GM23338 (cell line): ENCODE results near the gene PHKA2. TPM values are rescaled to one million over a fixed set of nuclear protein-coding genes. Genes with fewer than 3 reads are reported as not detected.

ENCODE experiments used
- ATAC-seq: fragments of 200-7000 bp; cut with Tn5 transposase; 3 replicates; pipeline ENCODE4 v1.9.1; 2020
- DNase-seq: peaks from one replicate; pipeline ENCODE4 v3.0.0-alpha.2; 2015; ENCODE audit warnings: low spot score
- H2AFZ ChIP-seq: fragments of 200-600 bp; sonication (generic); 2 replicates; pipeline ENCODE4 v1.8.0; 2016; ENCODE audit warnings: antibody characterized with exemption, mild to moderate bottlenecking, moderate library complexity
- H3F3A ChIP-seq: fragments of 200-600 bp; sonication (generic); replicated peaks from 2 replicates; pipeline ENCODE4 v1.8.0; 2017; ENCODE audit warnings: antibody characterized with exemption, mixed run types, low read depth
- H3K27ac ChIP-seq: fragments of 200-600 bp; sonication (generic); 2 replicates; pipeline ENCODE4 v1.6.1; 2016; ENCODE audit warnings: low read depth
- H3K27me3 ChIP-seq: fragments of 200-600 bp; sonication (generic); 2 replicates; pipeline ENCODE4 v1.8.0; 2016; ENCODE audit warnings: mild to moderate bottlenecking, mixed run types, moderate library complexity; ENCODE audit not compliant: insufficient read depth
- H3K36me3 ChIP-seq: fragments of 200-600 bp; sonication (generic); 2 replicates; pipeline ENCODE4 v1.8.0; 2016; ENCODE audit warnings: mild to moderate bottlenecking; ENCODE audit not compliant: insufficient read depth
- H3K4me1 ChIP-seq: fragments of 200-600 bp; sonication (generic); 2 replicates; pipeline ENCODE4 v1.8.0; 2016; ENCODE audit warnings: mild to moderate bottlenecking, moderate library complexity; ENCODE audit not compliant: insufficient read depth
- H3K4me2 ChIP-seq: fragments of 200-600 bp; sonication (generic); 2 replicates; pipeline ENCODE4 v1.7.1; 2017; ENCODE audit warnings: mixed run types
- H3K4me3 ChIP-seq: fragments of 200-600 bp; sonication (generic); 2 replicates; pipeline ENCODE4 v1.6.1; 2016; ENCODE audit warnings: mixed run types
- H3K79me2 ChIP-seq: fragments of 200-600 bp; sonication (generic); replicated peaks from 2 replicates; pipeline ENCODE4 v1.8.0; 2017; ENCODE audit warnings: mild to moderate bottlenecking; ENCODE audit not compliant: insufficient read depth
- H3K9me2 ChIP-seq: fragments of 200-600 bp; sonication (generic); 2 replicates; pipeline ENCODE4 v1.8.0; 2017; ENCODE audit not compliant: insufficient read depth
- H4K20me1 ChIP-seq: fragments of 200-600 bp; sonication (generic); replicated peaks from 2 replicates; pipeline ENCODE4 v1.8.0; 2017; ENCODE audit warnings: mild to moderate bottlenecking; ENCODE audit not compliant: insufficient read depth
- H3K27ac Mint-ChIP-seq: 2 replicates; pipeline ENCODE4 v1.8.0; 2020; ENCODE audit warnings: inconsistent platforms, mild to moderate bottlenecking, moderate library complexity, mixed read lengths
- H3K27me3 Mint-ChIP-seq: 3 replicates; pipeline ENCODE4 v1.8.0; 2022; ENCODE audit warnings: low read depth, mild to moderate bottlenecking, moderate library complexity, mixed read lengths, inconsistent platforms; ENCODE audit not compliant: insufficient read depth, poor library complexity
- H3K36me3 Mint-ChIP-seq: 3 replicates; pipeline ENCODE4 v1.8.0; 2021; ENCODE audit warnings: low read depth, mild to moderate bottlenecking, inconsistent platforms, moderate library complexity, mixed read lengths
- H3K4me1 Mint-ChIP-seq: 3 replicates; pipeline ENCODE4 v1.8.0; 2020; ENCODE audit warnings: mild to moderate bottlenecking, inconsistent platforms, mixed read lengths
- H3K4me3 Mint-ChIP-seq: 3 replicates; pipeline ENCODE4 v1.8.0; 2021; ENCODE audit warnings: moderate library complexity, mild to moderate bottlenecking, inconsistent platforms, mixed read lengths
- H3K9me3 Mint-ChIP-seq: 3 replicates; pipeline ENCODE4 v1.8.0; 2020; ENCODE audit warnings: moderate library complexity, mild to moderate bottlenecking, inconsistent platforms, mixed read lengths
- CREB1 ChIP-seq: fragments of 250-450 bp; sonication (Bioruptor Pico); IDR thresholded peaks from 2 replicates; pipeline ENCODE4 v1.5.0; 2020; ENCODE audit warnings: low read depth, mild to moderate bottlenecking, moderate library complexity
- EZH2 ChIP-seq: fragments of 200-600 bp; sonication (generic); IDR thresholded peaks from one replicate; pipeline ENCODE4 v1.8.0; 2017; ENCODE audit warnings: antibody characterized with exemption, mild to moderate bottlenecking, low read depth; ENCODE audit not compliant: unreplicated experiment
- EZH2phosphoT487 ChIP-seq: fragments of 200-600 bp; sonication (generic); IDR thresholded peaks from one replicate; pipeline ENCODE4 v1.8.1; 2018; ENCODE audit warnings: antibody characterized with exemption; ENCODE audit not compliant: unreplicated experiment
- JUNB ChIP-seq: IDR thresholded peaks from one replicate; pipeline ENCODE4 v1.6.1; 2016; ENCODE audit warnings: antibody characterized with exemption; ENCODE audit not compliant: unreplicated experiment
- NANOG ChIP-seq: IDR thresholded peaks from 2 replicates; pipeline ENCODE4 v1.6.1; 2016; ENCODE audit warnings: antibody characterized with exemption, borderline replicate concordance
- POLR2AphosphoS5 ChIP-seq: IDR thresholded peaks from 2 replicates; pipeline ENCODE4 v1.6.1; 2016; ENCODE audit warnings: antibody characterized with exemption, low read depth
- STAT1 ChIP-seq: IDR thresholded peaks from one replicate; pipeline ENCODE4 v1.6.1; 2016; ENCODE audit warnings: antibody characterized with exemption; ENCODE audit not compliant: unreplicated experiment
- ZNF114 ChIP-seq: fragments of 250-450 bp; sonication (Bioruptor Pico); IDR thresholded peaks from 2 replicates; pipeline ENCODE4 v1.5.0; 2020; ENCODE audit warnings: mild to moderate bottlenecking, moderate library complexity
- ZNF331 ChIP-seq: fragments of 250-450 bp; sonication (Bioruptor Pico); IDR thresholded peaks from 2 replicates; pipeline ENCODE4 v1.5.0; 2020; ENCODE audit warnings: low read depth, mild to moderate bottlenecking, moderate library complexity
- polyA plus RNA-seq: library from polyadenylated mRNA; unstranded; fragments of >200 nt; fragmentation: Nextera tagmentation; extraction: Ambion mirVana; gene quantifications from 2 replicates; pipeline ENCODE4 v1.2.1, GENCODE V29; 2016
- total RNA-seq: library from RNA; depleted of rRNA; stranded (reverse); fragments of >200 nt; shearing (Covaris generic); gene quantifications from 2 replicates; pipeline ENCODE4 v1.2.3, GENCODE V29; 2014
- TF ChIP-seq, protein P1 (sequence below), 2 experiments: fragments of 200-600 bp in 1 of 2; sonication (generic) in 1 of 2; conservative IDR thresholded peaks; 2 replicates each; pipeline versions ENCODE4 v1.5.1 to v1.6.1; 2016 to 2017; ENCODE audit warnings: antibody characterized with exemption in 2 of 2, low read depth in 2 of 2, mild to moderate bottlenecking in 2 of 2, moderate library complexity in 1 of 2
- TF ChIP-seq, protein P2 (sequence below): IDR thresholded peaks from one replicate; pipeline ENCODE4 v1.6.1; 2018; ENCODE audit warnings: antibody characterized with exemption; ENCODE audit not compliant: unreplicated experiment
- TF ChIP-seq, protein P3 (sequence below): fragments of 250-450 bp; sonication (Bioruptor Pico); IDR thresholded peaks from 2 replicates; pipeline ENCODE4 v1.5.0; 2020; ENCODE audit warnings: mild to moderate bottlenecking, moderate library complexity

PHKA2 gene
- total and polyA plus RNA-seq, 2 experiments from 2014 or later: 8.0 to 23.9 TPM

DNA sequence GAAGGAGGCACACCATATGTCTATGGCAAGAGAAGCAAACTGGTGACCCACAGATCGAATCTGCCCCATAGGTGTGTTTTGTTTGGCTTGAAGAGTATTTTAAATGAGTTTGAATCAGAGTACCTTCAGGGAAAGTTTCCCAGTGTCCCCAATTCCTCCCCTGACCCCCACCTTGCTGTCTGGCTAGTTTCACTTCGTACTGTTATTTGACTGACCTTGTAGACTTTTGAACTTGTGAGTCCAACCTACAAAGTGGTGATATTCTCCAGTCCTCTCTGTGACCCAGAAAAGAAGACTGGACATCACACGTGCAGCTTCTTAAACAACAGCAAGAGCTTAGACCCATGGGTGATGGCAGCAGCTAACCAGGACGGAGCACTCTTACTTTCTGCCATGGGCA, 39.4 kb downstream of the PHKA2 start (continued):
- TF ChIP-seq POLR2AphosphoS5 (no peak), ZNF331 (no peak), EZH2phosphoT487 (no peak), JUNB (no peak), STAT1 (no peak), ZNF114 (CRISPR knock-in tag) (no peak), NANOG (no peak)
- TF ChIP-seq, protein P1, sequence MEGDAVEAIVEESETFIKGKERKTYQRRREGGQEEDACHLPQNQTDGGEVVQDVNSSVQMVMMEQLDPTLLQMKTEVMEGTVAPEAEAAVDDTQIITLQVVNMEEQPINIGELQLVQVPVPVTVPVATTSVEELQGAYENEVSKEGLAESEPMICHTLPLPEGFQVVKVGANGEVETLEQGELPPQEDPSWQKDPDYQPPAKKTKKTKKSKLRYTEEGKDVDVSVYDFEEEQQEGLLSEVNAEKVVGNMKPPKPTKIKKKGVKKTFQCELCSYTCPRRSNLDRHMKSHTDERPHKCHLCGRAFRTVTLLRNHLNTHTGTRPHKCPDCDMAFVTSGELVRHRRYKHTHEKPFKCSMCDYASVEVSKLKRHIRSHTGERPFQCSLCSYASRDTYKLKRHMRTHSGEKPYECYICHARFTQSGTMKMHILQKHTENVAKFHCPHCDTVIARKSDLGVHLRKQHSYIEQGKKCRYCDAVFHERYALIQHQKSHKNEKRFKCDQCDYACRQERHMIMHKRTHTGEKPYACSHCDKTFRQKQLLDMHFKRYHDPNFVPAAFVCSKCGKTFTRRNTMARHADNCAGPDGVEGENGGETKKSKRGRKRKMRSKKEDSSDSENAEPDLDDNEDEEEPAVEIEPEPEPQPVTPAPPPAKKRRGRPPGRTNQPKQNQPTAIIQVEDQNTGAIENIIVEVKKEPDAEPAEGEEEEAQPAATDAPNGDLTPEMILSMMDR (conservative IDR thresholded peaks at IDR 0.05; ENCODE audit: low read depth in 2 of 2): no peak
- TF ChIP-seq, protein P2, sequence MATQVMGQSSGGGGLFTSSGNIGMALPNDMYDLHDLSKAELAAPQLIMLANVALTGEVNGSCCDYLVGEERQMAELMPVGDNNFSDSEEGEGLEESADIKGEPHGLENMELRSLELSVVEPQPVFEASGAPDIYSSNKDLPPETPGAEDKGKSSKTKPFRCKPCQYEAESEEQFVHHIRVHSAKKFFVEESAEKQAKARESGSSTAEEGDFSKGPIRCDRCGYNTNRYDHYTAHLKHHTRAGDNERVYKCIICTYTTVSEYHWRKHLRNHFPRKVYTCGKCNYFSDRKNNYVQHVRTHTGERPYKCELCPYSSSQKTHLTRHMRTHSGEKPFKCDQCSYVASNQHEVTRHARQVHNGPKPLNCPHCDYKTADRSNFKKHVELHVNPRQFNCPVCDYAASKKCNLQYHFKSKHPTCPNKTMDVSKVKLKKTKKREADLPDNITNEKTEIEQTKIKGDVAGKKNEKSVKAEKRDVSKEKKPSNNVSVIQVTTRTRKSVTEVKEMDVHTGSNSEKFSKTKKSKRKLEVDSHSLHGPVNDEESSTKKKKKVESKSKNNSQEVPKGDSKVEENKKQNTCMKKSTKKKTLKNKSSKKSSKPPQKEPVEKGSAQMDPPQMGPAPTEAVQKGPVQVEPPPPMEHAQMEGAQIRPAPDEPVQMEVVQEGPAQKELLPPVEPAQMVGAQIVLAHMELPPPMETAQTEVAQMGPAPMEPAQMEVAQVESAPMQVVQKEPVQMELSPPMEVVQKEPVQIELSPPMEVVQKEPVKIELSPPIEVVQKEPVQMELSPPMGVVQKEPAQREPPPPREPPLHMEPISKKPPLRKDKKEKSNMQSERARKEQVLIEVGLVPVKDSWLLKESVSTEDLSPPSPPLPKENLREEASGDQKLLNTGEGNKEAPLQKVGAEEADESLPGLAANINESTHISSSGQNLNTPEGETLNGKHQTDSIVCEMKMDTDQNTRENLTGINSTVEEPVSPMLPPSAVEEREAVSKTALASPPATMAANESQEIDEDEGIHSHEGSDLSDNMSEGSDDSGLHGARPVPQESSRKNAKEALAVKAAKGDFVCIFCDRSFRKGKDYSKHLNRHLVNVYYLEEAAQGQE: no peak

DNA sequence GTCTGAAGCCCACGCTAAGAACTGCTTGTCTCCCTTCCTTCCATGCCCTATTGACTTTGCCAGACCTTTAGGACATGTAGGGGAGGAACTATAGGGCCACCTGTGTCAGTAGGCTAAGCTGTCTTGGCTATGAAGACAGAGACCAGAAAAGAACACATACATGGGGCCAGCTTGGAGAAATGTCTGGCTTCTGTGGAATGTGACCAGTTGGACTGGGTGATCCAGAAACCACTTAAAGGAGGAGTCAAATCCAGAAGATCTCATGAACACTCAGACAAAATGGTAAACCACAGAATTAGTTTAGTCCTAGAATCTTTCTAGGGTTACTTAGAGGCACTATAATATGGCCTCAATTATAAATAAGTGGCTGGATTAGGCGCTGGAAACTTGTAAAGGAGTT, 42.0 kb downstream of the PHKA2 start:
- ATAC-seq: no peak
- TF ChIP-seq EZH2phosphoT487 (no peak), EZH2 (no peak), NANOG (no peak), POLR2AphosphoS5 (no peak), STAT1 (no peak), JUNB (no peak), CREB1 (CRISPR knock-in tag) (no peak), ZNF331 (no peak)
- TF ChIP-seq, protein P3, sequence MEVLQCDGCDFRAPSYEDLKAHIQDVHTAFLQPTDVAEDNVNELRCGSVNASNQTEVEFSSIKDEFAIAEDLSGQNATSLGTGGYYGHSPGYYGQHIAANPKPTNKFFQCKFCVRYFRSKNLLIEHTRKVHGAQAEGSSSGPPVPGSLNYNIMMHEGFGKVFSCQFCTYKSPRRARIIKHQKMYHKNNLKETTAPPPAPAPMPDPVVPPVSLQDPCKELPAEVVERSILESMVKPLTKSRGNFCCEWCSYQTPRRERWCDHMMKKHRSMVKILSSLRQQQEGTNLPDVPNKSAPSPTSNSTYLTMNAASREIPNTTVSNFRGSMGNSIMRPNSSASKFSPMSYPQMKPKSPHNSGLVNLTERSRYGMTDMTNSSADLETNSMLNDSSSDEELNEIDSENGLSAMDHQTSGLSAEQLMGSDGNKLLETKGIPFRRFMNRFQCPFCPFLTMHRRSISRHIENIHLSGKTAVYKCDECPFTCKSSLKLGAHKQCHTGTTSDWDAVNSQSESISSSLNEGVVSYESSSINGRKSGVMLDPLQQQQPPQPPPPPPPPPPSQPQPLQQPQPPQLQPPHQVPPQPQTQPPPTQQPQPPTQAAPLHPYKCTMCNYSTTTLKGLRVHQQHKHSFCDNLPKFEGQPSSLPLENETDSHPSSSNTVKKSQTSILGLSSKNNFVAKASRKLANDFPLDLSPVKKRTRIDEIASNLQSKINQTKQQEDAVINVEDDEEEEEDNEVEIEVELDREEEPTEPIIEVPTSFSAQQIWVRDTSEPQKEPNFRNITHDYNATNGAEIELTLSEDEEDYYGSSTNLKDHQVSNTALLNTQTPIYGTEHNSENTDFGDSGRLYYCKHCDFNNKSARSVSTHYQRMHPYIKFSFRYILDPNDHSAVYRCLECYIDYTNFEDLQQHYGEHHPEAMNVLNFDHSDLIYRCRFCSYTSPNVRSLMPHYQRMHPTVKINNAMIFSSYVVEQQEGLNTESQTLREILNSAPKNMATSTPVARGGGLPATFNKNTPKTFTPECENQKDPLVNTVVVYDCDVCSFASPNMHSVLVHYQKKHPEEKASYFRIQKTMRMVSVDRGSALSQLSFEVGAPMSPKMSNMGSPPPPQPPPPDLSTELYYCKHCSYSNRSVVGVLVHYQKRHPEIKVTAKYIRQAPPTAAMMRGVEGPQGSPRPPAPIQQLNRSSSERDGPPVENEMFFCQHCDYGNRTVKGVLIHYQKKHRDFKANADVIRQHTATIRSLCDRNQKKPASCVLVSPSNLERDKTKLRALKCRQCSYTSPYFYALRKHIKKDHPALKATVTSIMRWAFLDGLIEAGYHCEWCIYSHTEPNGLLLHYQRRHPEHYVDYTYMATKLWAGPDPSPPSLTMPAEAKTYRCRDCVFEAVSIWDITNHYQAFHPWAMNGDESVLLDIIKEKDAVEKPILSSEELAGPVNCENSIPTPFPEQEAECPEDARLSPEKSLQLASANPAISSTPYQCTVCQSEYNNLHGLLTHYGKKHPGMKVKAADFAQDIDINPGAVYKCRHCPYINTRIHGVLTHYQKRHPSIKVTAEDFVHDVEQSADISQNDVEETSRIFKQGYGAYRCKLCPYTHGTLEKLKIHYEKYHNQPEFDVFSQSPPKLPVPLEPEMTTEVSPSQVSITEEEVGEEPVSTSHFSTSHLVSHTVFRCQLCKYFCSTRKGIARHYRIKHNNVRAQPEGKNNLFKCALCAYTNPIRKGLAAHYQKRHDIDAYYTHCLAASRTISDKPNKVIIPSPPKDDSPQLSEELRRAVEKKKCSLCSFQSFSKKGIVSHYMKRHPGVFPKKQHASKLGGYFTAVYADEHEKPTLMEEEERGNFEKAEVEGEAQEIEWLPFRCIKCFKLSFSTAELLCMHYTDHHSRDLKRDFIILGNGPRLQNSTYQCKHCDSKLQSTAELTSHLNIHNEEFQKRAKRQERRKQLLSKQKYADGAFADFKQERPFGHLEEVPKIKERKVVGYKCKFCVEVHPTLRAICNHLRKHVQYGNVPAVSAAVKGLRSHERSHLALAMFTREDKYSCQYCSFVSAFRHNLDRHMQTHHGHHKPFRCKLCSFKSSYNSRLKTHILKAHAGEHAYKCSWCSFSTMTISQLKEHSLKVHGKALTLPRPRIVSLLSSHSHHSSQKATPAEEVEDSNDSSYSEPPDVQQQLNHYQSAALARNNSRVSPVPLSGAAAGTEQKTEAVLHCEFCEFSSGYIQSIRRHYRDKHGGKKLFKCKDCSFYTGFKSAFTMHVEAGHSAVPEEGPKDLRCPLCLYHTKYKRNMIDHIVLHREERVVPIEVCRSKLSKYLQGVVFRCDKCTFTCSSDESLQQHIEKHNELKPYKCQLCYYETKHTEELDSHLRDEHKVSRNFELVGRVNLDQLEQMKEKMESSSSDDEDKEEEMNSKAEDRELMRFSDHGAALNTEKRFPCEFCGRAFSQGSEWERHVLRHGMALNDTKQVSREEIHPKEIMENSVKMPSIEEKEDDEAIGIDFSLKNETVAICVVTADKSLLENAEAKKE (CRISPR knock-in tag): no peak

More for the DNA sequence above, 42.0 kb downstream of the PHKA2 start:
- Histone ChIP-seq H3K36me3 (no peaks in the 10 kb centered on the region), H3F3A (no peaks in the 10 kb centered on the region), H2AFZ (no peak overlapping the region), H3K9me2 (no peaks in the 10 kb centered on the region), H3K27ac (no peak overlapping the region), H4K20me1 (no peaks in the 10 kb centered on the region), H3K27me3 (no peaks in the 10 kb centered on the region), H3K4me1 (peaks cover 4% of the 10 kb centered on the region; the same call in 1 of the 2 replicates), H3K4me2 (no peak overlapping the region), H3K4me3 (no peak overlapping the region), H3K79me2 (no peaks in the 10 kb centered on the region)
- H3K27me3 Mint-ChIP-seq: no peaks in the 10 kb centered on the region
- H3K4me3 Mint-ChIP-seq: no peak overlapping the region
- no peak for DNase-seq
- peaks cover 25% of the 10 kb centered on the region; the same call in 2 of the 3 replicates for H3K36me3 Mint-ChIP-seq
- H3K4me1 Mint-ChIP-seq: peaks cover 10% of the 10 kb centered on the region; the same call in 2 of the 3 replicates
- H3K27ac Mint-ChIP-seq: no peak overlapping the region
- no peaks in the 10 kb centered on the region for H3K9me3 Mint-ChIP-seq
